GM13977 (cell line): ENCODE measurements around the gene ZNF454.

ENCODE experiments used
- DNase-seq: peaks from one replicate; pipeline ENCODE4 v3.0.0; 2012; ENCODE audit warnings: low spot score
- CTCF ChIP-seq: IDR thresholded peaks from 2 replicates; pipeline ENCODE4 v1.5.1; 2012; ENCODE audit warnings: mild to moderate bottlenecking, control low read depth; ENCODE audit not compliant: insufficient read depth; ENCODE audit errors: extremely low read depth, missing control alignments
- in situ Hi-C: fragments of 300-500 bp; cut with MboI; formaldehyde crosslinking; loops from one replicate; pipeline ENCODE4 v1.12.0; 2022; ENCODE audit warnings: low sequenced_read_pairs, low pct_unique_long_range_greater_than_20kb, mixed read lengths, inconsistent platforms; ENCODE audit not compliant: unreplicated experiment

Gene ZNF454

DNA sequence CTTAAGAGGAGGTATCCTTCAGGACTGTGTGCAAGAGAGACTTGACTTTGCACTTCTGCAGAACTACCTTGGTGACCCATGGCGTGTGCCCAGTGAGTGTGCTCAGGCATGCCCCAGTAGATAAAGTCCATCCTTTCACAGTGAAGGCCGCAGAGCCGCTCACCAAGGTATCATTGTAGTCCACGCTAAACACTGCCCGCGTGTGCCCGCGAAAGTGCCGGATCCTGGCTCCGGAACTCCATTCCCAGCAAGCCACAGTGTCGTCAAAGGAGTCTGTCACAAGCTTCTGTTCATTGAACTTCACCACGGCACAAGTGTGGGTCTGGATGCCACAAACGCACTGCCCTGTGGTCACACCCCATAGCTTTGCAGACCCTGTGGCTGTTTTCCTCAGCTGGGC lies 57.4 kb downstream of the ZNF454 start:
- no peak for DNase-seq
- in situ Hi-C loops: no loop called here
- no peak for TF ChIP-seq CTCF

GRCh38 chr5:179006564-179006963 lies 65.6 kb downstream of the ZNF454 start:
- TF ChIP-seq CTCF: no peak
- no peak for DNase-seq
- in situ Hi-C loops: no loop called here

DNA sequence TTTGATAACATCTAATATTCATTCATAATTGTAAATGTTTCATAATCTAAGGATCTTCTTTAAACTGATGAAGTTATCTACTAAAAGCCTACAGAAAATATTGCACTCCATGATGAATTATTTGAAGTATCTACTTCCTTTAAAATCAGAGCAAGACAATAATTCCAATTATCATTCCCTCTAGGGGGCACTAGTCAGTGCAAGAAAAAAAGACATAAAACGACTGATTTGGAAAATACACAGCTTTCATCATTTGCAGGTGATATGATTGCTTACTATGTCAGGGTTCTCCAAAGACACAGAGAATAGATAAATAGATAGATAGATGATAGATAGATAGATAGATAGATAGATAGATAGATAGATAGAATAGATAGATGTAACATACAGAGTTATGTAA lies 67.7 kb downstream of the ZNF454 start:
- TF ChIP-seq CTCF: no peak
- in situ Hi-C loops: no loop called here
- no peak for DNase-seq
